HG02642 (cell line): ENCODE results near the gene PCCA.

Experiments used
- ATAC-seq: cut with Tn5 transposase; IDR thresholded peaks from one replicate; pipeline ENCODE4 v1.9.1; 2021; ENCODE audit warnings: mild to moderate bottlenecking; ENCODE audit not compliant: unreplicated experiment, poor library complexity

Gene PCCA

DNA sequence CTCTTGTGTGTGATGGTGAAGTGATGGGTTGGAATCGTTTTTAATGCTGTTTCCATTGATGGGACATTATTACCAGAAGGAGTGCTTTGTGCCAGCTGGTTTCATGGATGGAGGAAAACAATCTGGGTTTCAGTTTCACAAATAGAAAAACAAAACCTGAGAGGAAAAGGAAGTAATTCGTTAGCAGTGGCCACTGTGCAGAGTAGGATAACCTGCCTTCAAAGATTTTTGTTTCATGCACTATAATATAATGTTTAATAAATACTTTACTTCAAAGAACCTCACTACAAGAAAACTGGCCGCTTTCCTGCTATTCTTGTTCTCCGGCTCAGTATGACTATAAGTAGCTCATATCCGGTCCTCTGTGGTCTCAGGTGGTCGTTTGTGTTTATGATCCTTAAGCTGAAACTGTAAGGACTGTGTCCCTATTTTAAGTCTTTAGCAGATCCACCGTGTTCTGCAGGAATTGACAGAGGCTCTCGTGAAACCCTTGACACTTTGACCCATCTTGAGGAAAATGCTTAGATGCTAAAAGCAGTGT lies 395.0 kb downstream of the PCCA start:
- no peak for ATAC-seq

DNA sequence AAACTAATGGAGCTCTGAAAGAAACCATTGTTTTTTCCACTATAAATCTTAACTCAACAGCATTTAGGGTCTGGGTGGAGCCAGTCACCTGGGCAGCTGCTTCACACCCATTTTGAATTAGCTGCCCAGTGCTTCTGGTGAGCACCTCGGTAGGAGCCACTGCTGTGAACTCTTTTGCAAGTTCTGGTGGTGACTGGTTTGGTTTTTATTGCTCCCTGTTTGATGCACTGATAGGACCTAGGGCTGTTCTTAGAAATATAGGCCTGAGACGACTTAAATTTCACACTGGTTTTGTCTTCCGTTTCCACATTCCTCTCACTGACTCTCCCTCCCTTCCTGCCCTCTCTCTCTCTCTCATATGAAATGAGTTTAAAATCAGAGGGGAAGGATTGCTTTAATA lies 395.8 kb downstream of the PCCA start:
- no peak for ATAC-seq

DNA sequence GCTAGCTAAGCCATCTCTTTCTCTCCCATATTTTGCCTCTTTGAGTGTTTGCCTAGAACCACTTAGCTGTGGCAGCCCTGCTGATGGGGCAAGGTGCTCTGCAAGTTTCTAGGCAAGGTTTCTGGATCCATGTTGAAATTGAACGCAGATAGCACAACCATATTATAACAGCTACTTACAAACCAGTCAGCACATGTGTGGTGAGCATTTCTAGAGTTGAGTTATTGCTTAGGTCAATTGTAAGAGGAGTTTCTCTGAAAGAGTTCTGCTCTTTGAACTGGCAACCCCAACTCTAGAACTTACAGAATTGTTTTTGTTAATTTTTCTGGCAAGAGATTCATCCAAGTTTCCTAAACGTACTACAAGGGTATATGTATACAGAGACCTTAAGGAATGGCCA lies 396.4 kb downstream of the PCCA start:
- ATAC-seq: no peak

DNA sequence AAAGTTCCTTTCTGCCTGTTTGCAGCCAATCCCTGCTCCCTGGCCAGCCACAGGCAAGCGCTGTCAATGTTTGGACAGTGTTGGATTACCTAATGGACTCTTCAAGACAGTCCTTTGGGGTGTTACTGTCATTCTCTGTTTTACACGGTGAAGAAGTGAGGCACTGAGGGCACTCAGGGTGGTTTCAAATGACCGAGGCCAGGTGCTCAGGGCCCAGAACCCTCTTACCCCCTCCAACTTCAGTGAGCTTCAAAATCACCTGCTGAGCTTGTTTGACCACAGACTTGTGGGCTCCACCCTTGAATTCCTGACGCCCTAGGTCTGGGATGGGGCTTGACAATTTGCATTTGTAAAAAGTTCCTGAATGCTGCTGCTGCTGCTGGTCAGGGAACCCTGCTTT lies 401.8 kb downstream of the PCCA start:
- ATAC-seq: no peak

DNA sequence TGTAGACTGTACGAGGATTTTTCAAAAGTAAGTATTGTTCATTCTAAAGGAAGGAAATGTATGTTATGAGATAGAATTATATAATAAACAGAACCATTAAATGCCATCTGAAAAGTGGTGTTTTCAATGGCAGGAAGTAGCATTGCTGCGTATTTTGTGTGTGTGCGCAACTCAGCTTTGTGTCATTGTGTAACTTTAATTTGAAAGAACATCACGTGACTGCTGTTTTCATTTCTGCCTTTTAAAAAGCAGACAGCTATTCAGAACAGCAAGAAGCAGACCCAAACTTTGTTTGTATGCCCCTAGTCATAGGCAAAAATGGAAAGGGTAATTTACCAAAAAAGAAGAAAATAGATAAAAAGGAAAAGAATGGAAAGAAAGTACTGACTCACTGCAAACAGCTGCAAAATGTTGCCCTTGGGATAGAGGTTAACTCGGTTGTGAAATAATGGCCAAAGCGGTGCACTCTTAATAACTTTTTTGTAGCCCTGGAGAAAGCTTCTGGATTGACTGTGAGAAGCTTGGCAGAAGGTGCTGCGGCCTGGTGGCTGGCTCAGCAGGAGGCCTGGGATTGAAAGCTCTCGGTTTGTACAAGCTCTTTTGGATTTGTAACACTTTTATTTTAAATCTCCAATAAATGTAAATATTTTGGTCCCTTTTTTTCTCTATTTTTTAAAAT lies 402.4 kb downstream of the PCCA start:
- ATAC-seq: no peak

DNA sequence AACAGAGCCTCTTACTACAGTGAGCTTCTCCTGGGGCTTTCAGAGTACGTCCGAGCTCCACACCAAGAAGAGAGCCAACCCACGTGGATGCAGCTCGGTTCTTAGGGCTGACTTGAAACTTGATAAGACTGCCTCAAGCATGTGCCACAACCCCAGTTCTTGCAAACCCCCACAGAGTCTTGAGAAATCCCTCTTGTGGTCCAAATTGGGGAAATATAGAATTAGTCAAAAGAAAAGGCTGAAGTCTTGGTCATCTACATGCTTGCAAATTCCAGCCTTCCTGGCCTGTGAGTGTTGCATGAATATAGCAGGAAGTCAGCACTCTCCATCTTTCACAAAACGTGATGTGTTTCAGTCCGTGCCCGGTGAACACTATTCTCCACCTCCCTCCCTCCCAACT lies 404.5 kb downstream of the PCCA start:
- no peak for ATAC-seq

DNA sequence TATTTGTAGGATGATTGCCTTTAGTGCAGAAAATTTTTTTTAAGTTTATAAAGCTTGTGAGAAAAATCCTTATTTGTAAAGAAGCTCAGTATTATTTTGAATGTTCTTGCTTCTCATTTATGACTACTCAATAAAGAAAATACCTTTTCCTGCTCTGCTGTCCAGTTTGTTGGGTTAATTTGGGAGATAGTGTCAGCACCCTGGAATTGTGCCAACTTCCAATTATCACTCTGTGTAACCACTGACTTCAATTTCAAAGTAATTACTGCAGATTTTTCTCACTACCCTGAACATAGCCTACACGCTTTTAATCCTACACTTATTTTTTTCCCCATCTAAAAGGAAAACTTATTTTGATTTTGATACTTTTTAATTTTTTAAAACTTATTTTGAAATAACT lies 406.6 kb downstream of the PCCA start:
- ATAC-seq: no peak

DNA sequence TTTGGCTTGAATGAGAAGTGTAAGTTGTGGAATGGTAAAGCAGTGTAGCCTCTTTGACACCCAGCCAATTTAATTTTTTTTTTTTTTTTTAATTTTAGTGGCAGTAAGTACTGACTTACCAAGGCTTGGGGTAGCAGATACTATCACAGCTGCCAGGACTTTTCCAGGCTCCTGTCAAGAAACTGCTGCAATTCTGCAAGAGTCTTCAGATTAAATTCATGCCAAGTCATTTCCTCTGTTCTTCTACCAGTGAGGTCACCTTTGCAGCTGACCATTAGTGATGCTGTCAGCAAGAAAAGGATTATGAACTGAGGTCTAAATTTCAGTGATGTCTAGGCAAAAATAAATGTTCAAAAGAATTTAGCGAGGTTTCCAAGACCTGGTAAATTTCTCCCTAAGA lies 408.5 kb downstream of the PCCA start:
- ATAC-seq: no peak

DNA sequence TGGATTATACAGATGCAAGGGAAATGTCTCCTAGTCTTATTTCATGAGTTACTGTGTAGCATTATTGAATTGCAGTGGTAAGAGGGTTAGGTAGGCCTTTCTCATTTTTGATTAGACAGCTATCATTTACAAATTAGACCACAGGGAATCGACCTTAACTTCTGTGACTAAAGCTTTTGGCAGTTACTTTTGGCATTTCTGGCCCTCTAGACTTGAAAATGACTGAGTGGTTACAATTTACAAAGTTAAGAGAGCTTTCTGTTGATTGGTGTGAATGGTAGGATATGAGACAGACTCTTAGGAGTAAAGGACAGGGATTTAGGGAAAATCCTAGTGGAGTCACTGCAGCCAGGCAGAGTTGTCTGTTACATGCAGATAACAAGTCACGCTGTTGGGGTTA lies 413.6 kb downstream of the PCCA start:
- ATAC-seq: no peak

DNA sequence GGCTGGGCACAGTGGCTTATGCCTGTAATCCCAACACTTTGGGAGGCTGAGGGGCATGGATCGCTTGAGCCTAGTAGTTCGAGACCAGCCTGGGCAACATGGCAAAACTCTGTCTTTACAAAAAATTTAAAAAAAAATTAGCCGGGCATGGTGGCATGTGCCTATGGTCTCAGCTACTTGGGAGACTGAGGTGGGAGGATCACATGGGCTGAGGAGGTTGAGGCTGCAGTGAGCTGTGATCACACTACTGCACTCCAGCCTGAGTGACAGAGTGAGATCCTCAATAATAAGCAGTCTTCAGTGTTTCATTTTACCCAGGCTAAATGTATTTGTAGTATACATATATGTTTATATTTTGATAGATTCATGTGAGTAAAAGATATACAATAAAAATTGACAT lies 414.7 kb downstream of the PCCA start:
- no peak for ATAC-seq

DNA sequence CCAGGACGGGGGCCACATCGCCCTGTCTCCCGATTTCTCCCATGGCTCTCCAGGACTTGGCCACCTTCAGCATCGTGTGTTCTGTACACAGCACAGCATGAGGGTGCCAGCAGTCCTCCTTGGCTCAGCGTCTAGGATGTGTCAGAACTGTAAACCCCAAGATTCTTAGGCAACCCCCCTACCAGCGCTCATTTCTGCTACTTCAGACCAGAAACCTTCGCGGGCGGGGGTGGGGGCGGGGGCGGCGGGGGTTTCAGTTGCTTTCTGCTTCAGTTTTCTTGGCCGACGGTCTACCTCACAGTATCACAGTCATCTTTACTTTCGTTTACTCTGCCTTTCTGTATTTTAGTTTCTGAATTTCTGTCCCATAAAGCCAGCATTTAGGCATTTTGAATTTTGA lies 417.3 kb downstream of the PCCA start:
- ATAC-seq: no peak

DNA sequence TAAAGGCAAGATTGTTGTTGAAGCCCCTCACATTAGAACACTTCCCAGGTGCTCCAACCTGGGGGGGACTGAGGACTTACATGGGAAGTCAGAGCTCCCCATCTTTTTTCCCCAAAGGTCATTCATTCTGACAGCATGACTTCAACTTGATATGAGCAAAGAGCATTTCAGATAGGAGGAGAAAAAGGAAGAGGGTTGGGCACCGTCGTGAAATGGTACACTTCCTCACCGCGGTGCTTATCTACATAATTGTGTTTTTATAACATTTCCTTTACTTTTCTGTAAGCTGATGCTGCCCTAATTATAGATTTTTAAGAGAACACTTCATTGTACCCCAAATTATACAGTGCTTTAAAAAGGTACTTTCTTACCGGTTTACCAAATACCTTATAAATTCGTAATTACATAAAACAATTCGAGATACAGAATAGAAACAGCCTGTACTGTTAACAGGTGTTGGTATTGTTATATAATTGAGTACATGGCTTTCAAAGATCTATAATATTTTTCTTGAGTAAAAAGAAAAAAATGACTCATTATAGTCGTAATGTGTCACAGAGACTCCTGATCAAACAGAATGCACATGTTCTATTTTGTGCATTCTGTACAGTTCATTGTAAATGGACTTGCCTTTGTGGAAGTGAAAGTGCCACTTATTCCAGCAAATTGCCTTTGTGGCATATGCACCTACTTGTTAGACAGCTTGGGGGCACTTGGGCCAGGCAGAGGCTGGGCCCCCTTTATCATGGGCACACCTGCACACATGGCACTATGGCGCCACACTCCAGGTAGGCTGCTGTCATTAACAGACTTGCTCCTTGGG lies 417.9 kb downstream of the PCCA start:
- no peak for ATAC-seq

DNA sequence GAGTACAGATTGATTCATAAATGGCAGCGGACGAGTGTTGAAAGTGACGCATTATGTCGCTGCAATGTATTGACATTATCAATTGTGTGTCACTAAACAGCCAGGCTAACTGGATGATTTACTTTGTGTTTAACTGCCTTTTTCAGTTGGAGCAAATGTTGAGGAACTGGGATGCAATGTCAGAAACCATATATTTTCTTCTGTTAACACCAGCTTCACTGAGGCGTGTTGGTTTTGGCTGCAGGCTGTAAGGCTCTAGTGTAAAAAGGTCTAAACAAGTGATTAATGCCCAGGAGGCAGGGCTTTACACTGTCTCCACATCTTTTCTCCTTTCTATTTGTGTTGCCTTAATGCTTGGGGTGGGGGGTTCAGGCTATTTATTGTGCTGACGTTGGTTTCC lies 419.6 kb downstream of the PCCA start:
- no peak for ATAC-seq

DNA sequence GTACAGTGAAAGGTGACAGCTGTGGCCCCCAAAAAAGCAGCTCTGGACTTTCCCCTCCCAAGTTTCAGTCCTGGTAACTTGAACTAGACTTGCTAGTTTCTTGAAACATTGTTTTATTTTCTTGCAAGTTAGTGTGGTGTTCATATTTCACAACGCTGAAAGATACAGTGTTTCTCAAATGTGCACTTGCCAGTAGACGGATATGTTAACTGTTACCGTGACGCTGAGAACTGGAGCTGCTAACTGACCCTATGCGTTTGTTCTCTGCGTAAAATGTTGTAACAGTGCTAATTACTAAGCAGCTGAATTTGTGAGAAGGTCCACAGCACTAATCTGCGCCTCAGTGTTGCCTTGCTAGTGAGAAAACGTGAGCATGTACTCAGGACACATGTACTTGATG lies 420.1 kb downstream of the PCCA start:
- ATAC-seq: no peak

DNA sequence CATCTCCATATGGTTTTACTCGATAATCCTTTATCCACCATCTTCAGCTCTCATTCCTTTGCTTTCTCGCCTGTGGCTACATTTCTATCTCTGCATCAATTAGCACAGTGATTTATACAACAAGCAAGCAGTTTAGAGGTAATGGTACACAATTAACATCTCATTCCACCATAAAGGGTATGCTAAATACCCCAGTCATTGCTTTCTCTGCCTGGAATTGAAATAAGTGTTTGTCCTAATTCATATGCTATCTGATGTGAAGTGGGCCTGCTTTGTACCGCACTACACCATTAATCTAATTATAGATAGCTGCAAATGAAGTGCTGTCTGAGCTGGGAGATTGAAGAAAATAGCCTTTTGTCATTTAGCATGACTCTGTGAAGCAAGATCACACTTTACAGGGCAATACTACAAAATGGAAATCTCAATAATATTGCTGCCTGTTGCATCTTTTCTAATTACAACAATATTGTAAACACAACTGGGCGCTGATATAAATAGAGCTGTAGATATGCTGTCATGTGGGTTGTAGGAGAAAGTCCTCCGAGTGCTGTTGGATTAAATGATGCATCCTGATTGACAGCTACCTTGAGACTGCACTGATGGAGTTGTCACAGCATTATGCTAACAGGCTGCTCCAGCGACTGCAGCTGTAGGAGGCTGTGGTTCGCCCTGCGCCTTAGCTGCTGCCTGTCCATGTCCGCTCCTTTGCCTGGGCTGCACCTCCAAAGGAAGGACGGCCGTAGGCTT lies 421.5 kb downstream of the PCCA start:
- no peak for ATAC-seq

DNA sequence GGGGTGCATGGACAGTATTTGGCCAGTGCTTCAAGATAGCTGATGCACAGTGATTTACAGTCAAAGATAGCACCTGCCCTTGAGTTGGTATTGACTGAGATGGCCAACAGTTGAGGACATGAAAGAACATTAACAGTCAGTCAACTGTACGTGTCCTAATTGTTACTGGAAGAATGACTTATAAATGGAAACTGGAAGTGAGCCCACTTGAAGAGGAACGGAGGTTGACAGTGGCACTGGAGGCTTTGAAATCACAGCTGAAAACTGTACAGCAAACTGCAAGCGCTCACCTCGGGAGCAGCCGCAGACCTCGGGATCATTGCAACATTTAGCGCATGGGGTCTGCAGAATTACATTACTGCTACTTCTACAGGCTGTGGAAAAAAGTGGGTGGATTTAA lies 422.6 kb downstream of the PCCA start:
- ATAC-seq: no peak

DNA sequence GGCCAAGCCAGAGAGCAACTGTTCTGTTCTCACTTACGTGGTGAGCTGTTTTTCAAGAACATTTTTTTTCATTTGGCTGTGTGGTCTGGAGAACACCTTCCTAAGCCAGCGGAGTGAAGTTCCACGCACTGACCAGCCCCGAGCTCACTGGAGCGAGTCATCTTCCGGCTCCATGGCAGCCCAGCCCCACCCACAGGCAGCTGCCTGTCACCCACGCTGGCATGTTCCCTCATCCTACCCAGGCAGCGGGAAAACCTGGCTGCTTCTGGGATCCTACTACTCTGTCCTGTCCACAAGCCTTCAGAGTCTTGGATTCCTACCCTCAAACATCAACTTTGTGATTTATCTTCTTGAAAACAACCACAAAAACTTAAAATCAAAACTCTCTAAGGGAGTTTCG lies 423.5 kb downstream of the PCCA start:
- no peak for ATAC-seq

DNA sequence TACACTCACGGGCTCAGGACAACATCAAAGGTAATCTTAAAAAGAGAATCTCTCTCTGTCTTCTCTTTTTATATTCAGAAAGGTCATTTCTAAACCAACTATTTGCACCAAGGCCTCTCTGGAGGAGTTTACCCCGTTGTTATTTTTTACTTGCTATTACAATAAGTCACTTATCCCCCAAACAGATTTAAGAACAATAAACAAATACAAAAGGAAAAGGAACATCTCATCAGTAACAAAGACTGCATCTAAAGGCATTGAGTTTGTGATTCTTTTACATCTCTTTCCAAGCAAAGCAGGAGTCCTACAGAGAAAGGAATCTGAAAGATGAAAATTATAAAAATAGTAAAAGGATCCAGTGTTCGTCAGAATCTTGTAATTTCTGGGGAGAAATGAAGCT lies 424.3 kb downstream of the PCCA start:
- no peak for ATAC-seq

DNA sequence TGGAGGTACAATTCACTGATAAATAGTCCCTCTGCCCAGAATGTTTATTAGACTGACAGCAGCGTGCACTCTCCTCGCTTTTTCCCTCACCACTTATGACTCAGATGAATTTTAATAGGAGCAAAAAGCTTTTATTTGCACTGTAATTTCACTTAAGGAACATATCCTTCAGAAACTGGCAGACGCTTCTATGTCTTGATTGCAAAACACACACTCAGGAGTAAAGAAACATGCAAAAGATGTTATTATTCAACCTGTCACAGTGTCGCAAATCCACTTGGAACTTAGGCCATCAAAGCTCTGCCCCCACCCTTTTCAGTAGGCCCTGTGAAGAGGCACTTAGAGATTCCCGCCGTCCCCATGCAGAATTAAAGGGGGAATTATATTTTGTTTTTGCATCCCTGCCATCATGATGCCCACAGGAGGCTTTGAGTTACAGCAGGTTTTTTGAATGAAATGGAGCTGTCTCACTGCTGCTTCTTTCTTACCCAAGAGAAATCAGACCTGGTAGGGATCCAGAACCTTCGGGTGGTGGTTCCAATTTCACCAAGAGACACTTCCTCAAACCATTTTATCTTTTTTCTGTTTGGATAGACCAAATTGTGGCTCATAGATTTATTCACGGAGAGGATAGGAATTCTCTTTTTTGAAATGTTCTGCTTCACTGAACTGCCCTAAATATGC lies 425.2 kb downstream of the PCCA start:
- no peak for ATAC-seq

DNA sequence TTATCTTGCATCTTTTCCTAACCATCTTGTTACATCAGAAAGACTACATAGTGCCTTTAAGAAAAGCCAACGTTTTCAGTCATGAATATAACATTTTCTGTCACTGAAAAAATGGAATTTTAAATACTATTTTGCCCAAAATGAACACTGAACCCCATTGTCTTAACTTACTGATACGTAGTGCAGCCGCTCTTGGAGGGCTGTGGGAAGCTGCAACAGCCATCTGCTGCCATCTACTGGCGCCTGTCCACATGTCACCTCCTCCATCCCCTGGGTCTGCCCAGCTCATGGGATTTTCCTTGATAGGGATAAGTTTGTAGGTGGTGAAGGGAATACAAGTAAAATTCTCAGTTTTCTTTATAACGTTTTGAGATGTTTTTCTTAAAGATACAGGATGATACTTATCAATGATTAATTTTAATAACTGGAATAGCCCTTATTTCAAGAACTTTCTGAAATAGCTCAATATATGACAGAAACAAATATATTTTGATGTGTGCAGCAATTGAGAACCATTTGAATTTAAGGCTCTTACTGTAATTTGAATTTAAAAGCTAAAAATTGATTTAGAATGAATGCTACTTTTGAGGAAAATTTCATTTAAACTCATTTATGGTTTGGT lies 426.0 kb downstream of the PCCA start:
- peak; percentile 95 for ATAC-seq
